Middle frontal gyrus (tissue), 1 donor: ENCODE results near the gene UBASH3B.

Source experiments
- DNase-seq: peaks from one replicate; pipeline ENCODE4 v3.0.0-alpha.2; 2015; ENCODE audit warnings: low spot score; ENCODE audit errors: extremely low spot score

Gene UBASH3B

GRCh38 chr11:122647736-122648275 is 7.7 kb upstream of the UBASH3B start:
- DNase-seq, result no peak

DNA sequence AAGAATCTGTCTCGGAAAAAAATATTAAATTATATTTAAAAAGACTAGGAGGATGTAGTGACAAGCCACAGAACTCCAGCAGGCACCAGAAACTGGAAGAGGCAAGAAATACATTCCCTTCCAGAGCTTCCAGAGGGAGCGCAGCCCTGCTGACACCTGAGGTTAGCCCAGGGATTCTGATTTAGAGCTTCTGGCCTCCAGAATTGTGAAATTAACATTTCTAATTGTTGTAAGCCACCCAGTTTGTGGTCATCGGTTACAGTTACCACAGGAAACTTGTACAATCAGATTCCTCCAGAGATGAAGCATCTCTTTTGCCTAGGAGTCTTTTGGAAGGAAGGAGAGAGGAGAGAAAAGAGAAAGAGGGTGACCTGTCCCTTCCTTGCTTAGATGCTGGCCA is 6.4 kb upstream of the UBASH3B start:
- DNase-seq, result no peak

- no peak for DNase-seq
Measured at GRCh38 chr11:122650619-122651018, 4.9 kb upstream of the UBASH3B start.

DNA sequence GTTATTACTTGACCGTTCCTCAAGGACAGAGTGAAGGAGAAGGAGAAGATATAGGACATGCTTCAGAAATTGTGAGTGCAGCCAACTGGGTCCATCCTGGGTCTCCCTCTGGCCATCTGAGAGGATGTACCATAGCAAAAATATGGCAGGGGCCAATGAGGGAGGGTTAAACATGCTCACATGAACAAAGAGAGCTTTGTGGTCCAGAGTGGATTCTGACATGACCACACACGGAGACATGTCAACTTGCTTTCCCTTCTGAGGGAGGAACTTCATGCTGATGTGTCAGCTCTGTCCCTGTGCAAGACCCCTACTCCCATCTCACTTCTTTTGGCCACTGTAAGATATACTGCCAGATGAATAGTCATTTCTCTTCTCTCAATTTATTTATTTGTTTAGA is 3.0 kb upstream of the UBASH3B start:
- no peak for DNase-seq

- no peak for DNase-seq
Measured at GRCh38 chr11:122653916-122654585, 1.5 kb upstream of the UBASH3B start.

DNA sequence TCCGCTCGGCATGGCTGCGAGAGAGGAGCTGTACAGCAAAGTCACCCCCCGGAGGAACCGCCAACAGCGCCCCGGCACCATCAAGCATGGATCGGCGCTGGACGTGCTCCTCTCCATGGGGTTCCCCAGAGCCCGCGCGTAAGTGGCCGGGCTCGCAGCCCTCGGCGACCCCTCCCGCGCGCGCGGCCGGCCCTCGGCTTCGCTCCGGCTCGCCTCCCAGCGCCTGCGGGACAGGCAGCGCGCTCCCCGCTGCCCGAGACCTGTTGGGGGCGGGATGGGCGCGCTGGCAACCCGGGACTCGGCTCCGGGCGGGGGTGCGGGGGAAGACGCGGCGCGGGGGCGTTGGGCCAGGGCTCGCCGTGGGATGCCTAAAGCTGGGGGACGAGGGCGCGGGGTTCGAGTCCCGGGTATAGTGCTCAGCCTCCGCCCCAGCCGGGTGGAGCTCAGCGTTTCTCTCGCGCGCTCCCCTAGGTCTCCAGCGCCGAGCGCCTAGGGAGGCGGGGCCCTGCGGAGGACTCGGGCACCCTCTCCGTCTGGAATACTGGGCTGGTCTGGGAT is 630 bp downstream of the UBASH3B start:
- DNase-seq, result no peak

GRCh38 chr11:122656631-122657101 is 1.1 kb downstream of the UBASH3B start:
- DNase-seq, result peak; percentile 14

DNA sequence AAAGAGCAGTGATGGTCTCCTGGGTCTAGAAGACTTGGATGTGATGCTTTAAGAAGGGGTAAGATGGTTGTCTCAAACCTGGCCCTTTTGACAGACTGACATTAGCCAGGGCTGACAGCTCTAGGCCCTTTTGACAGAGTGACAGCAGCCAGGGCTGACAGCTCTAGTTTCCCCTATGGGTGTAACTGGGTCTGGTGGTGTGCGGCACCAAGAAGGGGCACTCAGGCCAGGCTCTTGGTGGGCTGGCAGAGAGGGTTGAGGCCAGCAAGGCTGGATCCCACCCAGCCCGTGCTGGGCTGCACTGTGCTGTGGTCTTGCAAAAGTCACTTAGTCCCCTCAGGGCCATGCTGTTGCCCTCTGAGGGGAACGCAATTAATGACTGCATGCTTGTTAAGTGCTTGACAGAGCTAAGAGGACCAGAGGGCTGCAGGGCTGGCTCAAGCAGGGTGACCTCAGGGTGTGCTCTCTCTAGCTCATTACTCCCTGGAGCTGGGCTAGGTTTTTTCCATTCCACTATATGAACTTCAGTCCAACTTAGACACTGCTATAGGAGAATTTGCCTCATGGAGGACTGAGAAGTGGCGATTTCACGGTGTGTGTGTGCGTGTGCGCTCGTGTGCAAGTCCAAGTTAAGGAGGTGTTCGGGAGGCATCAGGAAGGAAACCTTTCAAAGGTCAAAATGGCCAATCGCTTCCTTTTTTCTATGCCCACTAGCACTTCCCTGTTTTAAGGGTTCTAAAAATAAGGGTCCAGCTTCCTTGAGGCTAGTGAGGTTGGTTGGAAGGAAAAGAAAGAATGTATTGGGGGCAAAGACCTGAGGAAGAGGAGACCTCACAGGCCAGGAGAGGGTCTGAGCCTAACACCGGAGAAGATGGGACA is 4.4 kb downstream of the UBASH3B start:
- no peak for DNase-seq

DNA sequence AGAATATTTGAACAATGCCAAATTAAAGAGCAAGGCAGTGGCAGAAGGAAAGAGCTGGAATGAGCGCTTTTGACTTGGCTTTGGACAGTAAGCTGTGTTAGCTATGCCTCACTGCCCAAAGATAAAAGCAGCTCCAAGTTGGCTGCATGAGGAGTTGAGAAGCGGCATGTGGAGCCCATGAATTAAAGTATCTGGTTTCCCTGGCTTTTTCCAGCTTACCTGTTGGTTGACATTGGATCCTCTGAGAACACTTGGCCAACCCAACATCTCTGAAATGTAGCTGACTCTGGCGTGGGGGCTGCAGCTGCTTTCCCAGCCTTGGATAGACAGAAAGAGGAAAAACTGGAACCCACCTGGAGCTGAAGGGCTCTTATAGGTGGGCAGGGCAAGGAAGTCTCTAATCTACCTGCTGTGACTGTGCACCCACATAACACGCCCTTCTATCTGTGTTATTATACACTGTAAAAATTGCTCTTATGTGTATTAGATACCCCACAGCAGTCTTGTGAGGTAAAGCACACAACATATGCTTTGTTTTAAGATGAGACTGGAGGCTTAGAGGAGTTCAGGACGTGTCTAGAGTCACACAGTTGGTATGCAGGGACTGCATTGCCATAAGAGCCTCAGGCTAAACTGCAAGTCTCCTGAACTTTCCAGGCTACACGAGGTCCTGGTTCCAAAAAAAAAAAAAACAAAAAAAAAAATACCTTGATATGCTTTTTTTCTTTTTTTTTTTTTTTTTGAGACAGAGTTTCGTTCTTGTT is 5.8 kb downstream of the UBASH3B start:
- DNase-seq, result no peak

DNA sequence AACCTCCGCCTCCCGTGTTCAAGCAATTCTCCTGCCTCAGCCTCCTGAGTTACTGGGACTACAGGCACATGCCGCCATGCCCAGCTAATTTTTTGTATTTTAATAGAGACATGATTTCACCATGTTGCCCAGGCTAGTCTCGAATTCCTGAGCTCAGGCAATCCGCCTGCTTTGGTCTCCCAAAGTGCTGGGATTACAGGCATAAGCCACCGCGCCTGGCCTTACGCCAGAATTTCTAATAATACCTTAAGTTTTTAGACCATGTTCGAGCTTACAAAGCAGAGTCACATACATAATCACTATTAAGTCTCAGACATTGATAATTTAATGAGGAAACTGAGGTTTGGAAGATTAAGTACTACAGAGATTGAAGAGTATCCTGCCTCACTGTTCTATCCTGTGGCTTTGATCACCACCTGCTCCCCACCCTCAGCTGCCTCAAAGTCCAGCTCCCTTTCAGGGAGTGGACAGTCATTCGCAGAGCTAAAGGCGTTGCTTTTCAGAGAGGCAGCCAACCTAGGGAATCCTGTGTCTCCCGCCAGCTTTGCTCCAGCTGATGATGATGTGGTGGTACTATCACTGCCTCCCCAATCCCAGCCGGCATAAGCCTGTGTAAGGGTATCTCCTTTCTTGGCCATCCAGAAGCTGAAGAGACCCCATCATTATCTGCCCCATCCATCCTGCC is 7.7 kb downstream of the UBASH3B start:
- DNase-seq, result no peak

DNA sequence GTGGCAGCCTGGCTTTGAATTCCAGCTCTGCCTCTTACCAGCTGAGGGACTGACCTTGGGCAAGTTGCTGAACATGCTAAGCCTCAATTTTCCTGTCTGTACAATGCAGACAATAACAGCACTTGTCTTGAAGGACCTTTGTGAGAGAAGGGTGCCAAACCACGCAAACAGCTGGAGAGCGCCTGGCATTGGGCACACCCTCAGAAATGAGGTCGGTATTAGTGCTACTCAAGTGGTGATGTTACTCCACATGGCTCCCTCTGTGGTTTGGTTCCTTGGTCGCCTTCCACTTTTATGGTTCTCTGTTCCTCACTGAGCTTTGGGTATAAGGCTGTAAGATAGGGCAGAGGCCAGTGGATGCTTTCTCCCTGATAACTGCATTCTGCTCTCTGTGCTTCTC is 8.2 kb downstream of the UBASH3B start:
- no peak for DNase-seq

GRCh38 chr11:122664188-122664587 is 8.7 kb downstream of the UBASH3B start:
- no peak for DNase-seq

DNA sequence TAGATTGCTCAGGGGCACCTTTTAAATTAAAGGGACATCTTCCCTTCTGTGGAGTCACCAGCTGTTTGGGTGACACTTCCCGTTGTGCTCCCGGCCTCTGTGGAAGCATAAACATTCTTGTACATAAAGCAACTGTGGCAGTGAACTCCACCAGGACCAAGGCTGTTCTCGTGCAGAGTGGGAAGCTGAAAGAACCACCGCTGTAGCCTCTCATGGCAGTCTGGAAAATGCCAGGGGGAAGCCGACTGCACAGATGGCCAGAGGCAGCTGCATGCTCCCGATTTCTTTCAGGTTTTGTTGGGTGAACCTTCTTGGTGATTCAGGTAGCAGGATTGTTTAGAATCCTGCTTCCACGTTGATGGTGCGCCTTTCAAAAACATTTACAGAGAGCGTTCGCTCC is 10.3 kb downstream of the UBASH3B start:
- DNase-seq, result no peak

- DNase-seq, result no peak
Measured at GRCh38 chr11:122666743-122667142, 11.2 kb downstream of the UBASH3B start.

GRCh38 chr11:122668562-122669090 is 13.1 kb downstream of the UBASH3B start:
- DNase-seq, result peak; percentile 49

GRCh38 chr11:122670131-122670530 is 14.6 kb downstream of the UBASH3B start:
- no peak for DNase-seq

- DNase-seq, result no peak
Measured at GRCh38 chr11:122671400-122671891, 15.9 kb downstream of the UBASH3B start.

DNA sequence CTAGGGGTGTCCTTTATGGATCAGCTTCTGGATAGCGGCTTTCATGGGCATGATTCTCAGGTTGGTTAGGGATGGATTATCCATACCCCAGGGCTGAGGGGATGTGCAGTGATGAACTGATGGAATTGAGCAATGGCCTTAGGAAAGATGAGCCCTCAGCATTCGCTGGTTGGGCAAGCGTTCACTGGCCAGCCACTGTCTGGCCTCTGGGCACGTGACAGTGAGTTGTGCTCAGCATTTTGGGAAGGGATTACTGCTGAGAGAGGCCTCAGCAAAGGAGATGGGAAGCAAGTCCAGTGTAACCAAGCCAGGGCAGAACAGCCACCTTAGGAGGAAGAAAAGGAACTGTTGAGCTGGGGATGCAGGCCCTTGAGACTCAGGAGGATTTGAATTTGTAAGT is 17.4 kb downstream of the UBASH3B start:
- DNase-seq, result no peak

- DNase-seq, result no peak
Measured at GRCh38 chr11:122673701-122674100, 18.2 kb downstream of the UBASH3B start.

- no peak for DNase-seq
Measured at GRCh38 chr11:122676638-122677037, 21.1 kb downstream of the UBASH3B start.
